Measurements from ENCODE around the gene MMUT.
A peak's percentile ranks its signal among the peaks of the same experiment; 100 is the strongest.
"Not testable (repeated sequence)": the region's sequence is repeated elsewhere in the genome, so short reads cannot be mapped to it uniquely, and the experiment has no call there.

The MMUT gene

GRCh38 chr6:49462927-49463611 lies at the start of gene MMUT, which contains the start of gene CENPQ:
Gene MMUT, minus strand, starts transcription at chr6:49463253. Its CDS starts 3,787 bp downstream, at chr6:49459466.
Gene CENPQ, plus strand, starts transcription at chr6:49463370. Its CDS starts 6,807 bp downstream, at chr6:49470177.
- peak; percentile 95 for DNase-seq

- DNase-seq, result no peak
These were observed 46.3 kb upstream of the MMUT start for GRCh38 chr6:49509342-49509741.

- DNase-seq, result no peak
These were observed 43.6 kb upstream of the MMUT start for GRCh38 chr6:49506569-49507111.

- no peak for DNase-seq
These were observed 41.6 kb upstream of the MMUT start for GRCh38 chr6:49504666-49505065.

GRCh38 chr6:49499623-49500022 lies 36.6 kb upstream of the MMUT start, which contains the start of gene GLYATL3:
Gene GLYATL3, plus strand, starts transcription at chr6:49499923. Its CDS starts 12,068 bp downstream, at chr6:49511991.
- DNase-seq, result no peak

- no peak for DNase-seq
These were observed 36.1 kb upstream of the MMUT start for GRCh38 chr6:49499126-49499525.

GRCh38 chr6:49497304-49497703 lies 34.3 kb upstream of the MMUT start:
- DNase-seq, result peak; percentile 5

GRCh38 chr6:49490633-49491032 lies 27.6 kb upstream of the MMUT start:
- DNase-seq, result no peak

GRCh38 chr6:49483380-49483779 lies 20.3 kb upstream of the MMUT start:
- not testable (repeated sequence) for DNase-seq

- not testable (repeated sequence) for DNase-seq
These were observed 18.8 kb upstream of the MMUT start for GRCh38 chr6:49481846-49482245.

GRCh38 chr6:49479308-49479970 lies 16.4 kb upstream of the MMUT start:
- DNase-seq, result no peak

GRCh38 chr6:49476564-49476963 lies 13.5 kb upstream of the MMUT start:
- DNase-seq, result not testable (repeated sequence)

GRCh38 chr6:49468042-49468441 lies 5.0 kb upstream of the MMUT start:
- no peak for DNase-seq

GRCh38 chr6:49464691-49465090 lies 1.6 kb upstream of the MMUT start:
- no peak for DNase-seq

- DNase-seq, result no peak
These were observed 537 bp upstream of the MMUT start for GRCh38 chr6:49463612-49463967.

- DNase-seq, result no peak
These were observed 490 bp downstream of the MMUT start for GRCh38 chr6:49462599-49462926.

- DNase-seq, result no peak
These were observed 982 bp downstream of the MMUT start for GRCh38 chr6:49462071-49462470.

GRCh38 chr6:49457771-49458170 lies 5.3 kb downstream of the MMUT start:
- DNase-seq, result no peak

GRCh38 chr6:49454787-49455709 lies 8.0 kb downstream of the MMUT start:
- DNase-seq, result no peak

GRCh38 chr6:49453221-49453620 lies 9.8 kb downstream of the MMUT start:
- DNase-seq, result no peak

- DNase-seq, result no peak
These were observed 32.2 kb downstream of the MMUT start for GRCh38 chr6:49430866-49431265.

GRCh38 chr6:49430187-49430586 lies 32.9 kb downstream of the MMUT start:
- no peak for DNase-seq

GRCh38 chr6:49423817-49424216 lies 39.2 kb downstream of the MMUT start:
- no peak for DNase-seq
